Activated naive CD4-positive, alpha-beta T cell treated with Interleukin-2 at 50 U/mL for 16 hours (primary cell): Measurements from ENCODE around the gene SMYD3.

Source experiments
- DNase-seq: peaks from one replicate; pipeline ENCODE4 v3.0.0-alpha.2; 2020

The SMYD3 gene

GRCh38 chr1:245931450-245931849, 575.6 kb downstream of the SMYD3 start:
- no peak for DNase-seq

GRCh38 chr1:245929224-245929623, 577.9 kb downstream of the SMYD3 start:
- no peak for DNase-seq

- no peak for DNase-seq
Observed at GRCh38 chr1:245926888-245927287, 580.2 kb downstream of the SMYD3 start.

GRCh38 chr1:245923215-245923614, 583.9 kb downstream of the SMYD3 start:
- no peak for DNase-seq

GRCh38 chr1:245921417-245921816, 585.7 kb downstream of the SMYD3 start:
- no peak for DNase-seq

- DNase-seq: no peak
Observed at GRCh38 chr1:245917403-245917802, 589.7 kb downstream of the SMYD3 start.

- no peak for DNase-seq
Observed at GRCh38 chr1:245915841-245916240, 591.2 kb downstream of the SMYD3 start.

- no peak for DNase-seq
Observed at GRCh38 chr1:245915406-245915805, 591.7 kb downstream of the SMYD3 start.

- no peak for DNase-seq
Observed at GRCh38 chr1:245908543-245908942, 598.5 kb downstream of the SMYD3 start.

- no peak for DNase-seq
Observed at GRCh38 chr1:245906207-245906606, 600.9 kb downstream of the SMYD3 start.

- no peak for DNase-seq
Observed at GRCh38 chr1:245903851-245904250, 603.2 kb downstream of the SMYD3 start.

GRCh38 chr1:245901565-245901964, 605.5 kb downstream of the SMYD3 start:
- DNase-seq: no peak

- DNase-seq: no peak
Observed at GRCh38 chr1:245901037-245901436, 606.0 kb downstream of the SMYD3 start.

- no peak for DNase-seq
Observed at GRCh38 chr1:245898581-245898980, 608.5 kb downstream of the SMYD3 start.

GRCh38 chr1:245896258-245896657, 610.8 kb downstream of the SMYD3 start:
- DNase-seq: no peak

- DNase-seq: no peak
Observed at GRCh38 chr1:245895455-245895959, 611.6 kb downstream of the SMYD3 start.

- no peak for DNase-seq
Observed at GRCh38 chr1:245894843-245895242, 612.2 kb downstream of the SMYD3 start.

GRCh38 chr1:245893025-245893424, 614.1 kb downstream of the SMYD3 start:
- DNase-seq: no peak

- no peak for DNase-seq
Observed at GRCh38 chr1:245888809-245889208, 618.3 kb downstream of the SMYD3 start.

GRCh38 chr1:245887829-245888228, 619.2 kb downstream of the SMYD3 start:
- DNase-seq: no peak

- DNase-seq: no peak
Observed at GRCh38 chr1:245881767-245882391, 625.2 kb downstream of the SMYD3 start.

GRCh38 chr1:245880754-245881403, 626.2 kb downstream of the SMYD3 start:
- no peak for DNase-seq

GRCh38 chr1:245879091-245879490, 628.0 kb downstream of the SMYD3 start:
- no peak for DNase-seq

GRCh38 chr1:245878585-245878984, 628.5 kb downstream of the SMYD3 start:
- DNase-seq: no peak

- DNase-seq: no peak
Observed at GRCh38 chr1:245877976-245878375, 629.1 kb downstream of the SMYD3 start.
